ENCODE data around the gene PI4KA.

PI4KA gene

DNA sequence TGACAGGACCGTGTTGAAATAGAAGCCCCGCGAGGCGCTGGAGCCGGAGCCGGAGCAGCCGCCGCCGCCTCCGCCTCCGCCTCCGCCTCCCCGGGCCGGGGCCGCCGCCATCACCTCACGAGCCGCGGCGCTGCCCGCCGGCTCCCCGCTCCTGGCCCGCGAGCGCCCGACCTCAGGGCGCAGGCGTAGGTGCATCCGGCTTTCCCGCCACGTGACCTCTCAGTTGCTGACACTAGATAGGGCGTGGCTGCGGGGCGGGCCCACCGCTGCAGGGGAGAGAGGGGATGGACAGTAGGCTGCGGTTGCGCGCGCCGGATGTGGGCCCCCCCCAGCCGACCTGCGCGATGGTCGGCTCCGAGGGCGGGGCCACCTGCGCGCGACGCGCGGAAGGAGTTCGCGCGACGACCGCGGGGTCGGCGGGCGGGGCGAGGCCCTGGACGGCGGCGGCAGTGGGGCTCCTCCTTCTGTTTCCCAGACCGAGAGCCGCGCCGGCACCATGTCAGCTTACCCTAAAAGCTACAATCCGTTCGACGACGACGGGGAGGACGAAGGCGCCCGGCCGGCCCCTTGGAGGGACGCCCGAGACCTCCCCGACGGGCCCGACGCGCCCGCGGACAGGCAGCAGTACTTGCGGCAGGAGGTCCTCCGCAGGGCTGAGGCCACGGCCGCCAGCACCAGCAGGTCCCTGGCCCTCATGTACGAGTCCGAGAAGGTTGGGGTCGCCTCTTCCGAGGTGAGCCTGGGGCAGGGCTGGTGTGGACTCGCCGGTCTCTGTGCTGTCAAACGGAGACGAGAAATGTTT lies at the start of gene PI4KA, which contains the start of gene SNAP29:
TSS of gene PI4KA (minus strand) at position 197 of the 802 bp plus-strand sequence. CDS start at position 111, 86 bp downstream.
TSS of gene SNAP29 (plus strand) at position 393 of the 802 bp plus-strand sequence. CDS start at position 497, 104 bp downstream.
- TF ChIP-seq, protein P1, sequence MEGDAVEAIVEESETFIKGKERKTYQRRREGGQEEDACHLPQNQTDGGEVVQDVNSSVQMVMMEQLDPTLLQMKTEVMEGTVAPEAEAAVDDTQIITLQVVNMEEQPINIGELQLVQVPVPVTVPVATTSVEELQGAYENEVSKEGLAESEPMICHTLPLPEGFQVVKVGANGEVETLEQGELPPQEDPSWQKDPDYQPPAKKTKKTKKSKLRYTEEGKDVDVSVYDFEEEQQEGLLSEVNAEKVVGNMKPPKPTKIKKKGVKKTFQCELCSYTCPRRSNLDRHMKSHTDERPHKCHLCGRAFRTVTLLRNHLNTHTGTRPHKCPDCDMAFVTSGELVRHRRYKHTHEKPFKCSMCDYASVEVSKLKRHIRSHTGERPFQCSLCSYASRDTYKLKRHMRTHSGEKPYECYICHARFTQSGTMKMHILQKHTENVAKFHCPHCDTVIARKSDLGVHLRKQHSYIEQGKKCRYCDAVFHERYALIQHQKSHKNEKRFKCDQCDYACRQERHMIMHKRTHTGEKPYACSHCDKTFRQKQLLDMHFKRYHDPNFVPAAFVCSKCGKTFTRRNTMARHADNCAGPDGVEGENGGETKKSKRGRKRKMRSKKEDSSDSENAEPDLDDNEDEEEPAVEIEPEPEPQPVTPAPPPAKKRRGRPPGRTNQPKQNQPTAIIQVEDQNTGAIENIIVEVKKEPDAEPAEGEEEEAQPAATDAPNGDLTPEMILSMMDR (conservative IDR thresholded peaks at IDR 0.05; ENCODE audit: low read depth, low read length): no peak
- Histone ChIP-seq H3K9ac (peak within 1 kb of the TSS; percentile 76), H3K36me3 (ENCODE audit: insufficient read depth) (no peaks in the 10 kb centered on the region), H3K79me2 (ENCODE audit: insufficient read depth, low read depth) (peaks cover 46% of the 10 kb centered on the region), H3K4me2 (peak within 1 kb of the TSS; percentile 97), H3K4me1 (ENCODE audit: low read depth, poor library complexity, severe bottlenecking) (peaks cover 18% of the 10 kb centered on the region), H4K20me1 (ENCODE audit: insufficient read depth) (peaks cover 5% of the 10 kb centered on the region; the same call in 1 of the 2 replicates), H2AFZ (ENCODE audit: low read depth) (peak within 1 kb of the TSS; percentile 98), H3K27me3 (ENCODE audit: insufficient read depth, low read depth) (no peaks in the 10 kb centered on the region), H3K4me3 (IDR thresholded peaks at IDR 0.05; ENCODE audit: insufficient read depth, low read depth, low read length) (peak within 1 kb of the TSS; percentile 34), H3K27ac (peak within 1 kb of the TSS; percentile 50)

DNA sequence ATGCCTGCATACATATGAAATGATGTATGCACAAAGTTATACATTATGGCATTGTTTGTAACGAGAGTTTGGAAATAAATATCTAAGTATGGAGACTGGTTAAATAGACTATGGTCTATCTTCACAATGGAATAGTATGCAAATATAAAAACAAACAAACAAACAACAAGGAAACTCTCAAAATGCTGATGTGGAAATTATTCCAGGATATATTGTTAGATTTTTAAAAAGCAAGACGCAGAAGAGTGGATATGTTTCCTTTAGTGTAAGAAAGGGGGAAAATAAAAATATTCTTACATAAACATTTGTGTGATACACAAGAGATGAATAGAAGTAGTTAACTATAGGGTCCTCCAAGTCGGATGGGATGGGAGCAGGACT lies 47.8 kb upstream of the PI4KA start:
- H3K27ac ChIP-seq: no peak overlapping the region
- H3K9ac ChIP-seq: no peak overlapping the region

DNA sequence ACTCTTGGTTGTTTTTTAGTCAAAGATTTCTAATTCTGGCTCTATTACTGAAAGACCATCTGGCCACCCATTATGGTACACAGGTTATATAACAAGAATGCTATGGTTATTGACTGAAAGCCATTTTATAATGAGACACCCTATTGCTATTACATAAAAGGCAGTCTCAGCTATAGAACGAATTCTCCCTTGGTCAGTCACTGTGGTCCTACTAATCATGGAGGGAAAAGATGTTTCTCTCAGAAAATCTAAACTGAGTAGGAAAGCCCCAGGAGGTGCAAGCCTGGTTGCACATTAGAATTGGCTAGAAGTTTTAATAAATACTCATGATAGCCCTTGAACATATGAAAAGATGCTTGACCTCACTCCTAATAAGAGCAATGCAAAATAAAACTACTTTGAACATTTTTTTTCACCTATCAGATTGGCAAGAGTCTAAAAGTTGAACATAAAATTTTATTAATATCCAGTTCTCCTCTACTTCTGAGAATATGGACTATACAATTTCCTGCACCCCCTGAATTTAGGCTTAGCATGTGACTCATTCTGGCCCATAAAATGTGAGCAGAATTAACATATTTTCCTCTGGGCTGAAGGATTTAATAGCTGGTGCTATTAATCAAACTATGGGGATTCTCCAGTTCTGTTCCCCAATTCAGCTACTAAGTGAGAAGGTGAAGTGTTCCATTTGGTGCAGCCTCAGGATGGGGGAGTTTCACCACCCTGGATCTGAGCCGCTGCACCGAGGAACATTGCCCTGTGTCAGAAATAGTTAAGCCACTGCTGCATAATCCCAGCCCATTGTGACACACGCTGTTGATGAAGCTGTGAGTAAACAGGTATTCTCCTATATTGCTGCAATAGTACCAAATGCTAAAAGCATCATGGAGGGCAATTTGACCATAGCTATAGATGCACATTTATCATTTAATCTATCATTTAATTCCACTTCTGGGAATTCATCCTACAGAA lies 47.1 kb upstream of the PI4KA start:
- H2AFZ ChIP-seq (ENCODE audit: low read depth): no peak overlapping the region
- no peak overlapping the region for H3K9ac ChIP-seq
- no peak overlapping the region for H3K27ac ChIP-seq
- no peaks in the 10 kb centered on the region for H3K79me2 ChIP-seq (ENCODE audit: insufficient read depth, low read depth)
- no peaks in the 10 kb centered on the region for H4K20me1 ChIP-seq (ENCODE audit: insufficient read depth)
- no peaks in the 10 kb centered on the region for H3K36me3 ChIP-seq (ENCODE audit: insufficient read depth)
- no peaks in the 10 kb centered on the region for H3K27me3 ChIP-seq (ENCODE audit: insufficient read depth, low read depth)
- no peak overlapping the region for H3K4me2 ChIP-seq
- no peaks in the 10 kb centered on the region for H3K4me1 ChIP-seq (ENCODE audit: low read depth, poor library complexity, severe bottlenecking)
- TF ChIP-seq, protein P1 (conservative IDR thresholded peaks at IDR 0.05; ENCODE audit: low read depth, low read length): no peak
- no peak overlapping the region for H3K4me3 ChIP-seq (IDR thresholded peaks at IDR 0.05; ENCODE audit: insufficient read depth, low read depth, low read length)

More for the DNA sequence above, 47.8 kb upstream of the PI4KA start:
- no peaks in the 10 kb centered on the region for H3K36me3 ChIP-seq (ENCODE audit: insufficient read depth)
- H3K4me3 ChIP-seq (IDR thresholded peaks at IDR 0.05; ENCODE audit: insufficient read depth, low read depth, low read length): no peak overlapping the region
- H3K27me3 ChIP-seq (ENCODE audit: insufficient read depth, low read depth): no peaks in the 10 kb centered on the region
- no peak overlapping the region for H3K4me2 ChIP-seq
- no peaks in the 10 kb centered on the region for H4K20me1 ChIP-seq (ENCODE audit: insufficient read depth)
- H3K79me2 ChIP-seq (ENCODE audit: insufficient read depth, low read depth): no peaks in the 10 kb centered on the region
- TF ChIP-seq, protein P1 (conservative IDR thresholded peaks at IDR 0.05; ENCODE audit: low read depth, low read length): no peak
- no peak overlapping the region for H2AFZ ChIP-seq (ENCODE audit: low read depth)
- H3K4me1 ChIP-seq (ENCODE audit: low read depth, poor library complexity, severe bottlenecking): no peaks in the 10 kb centered on the region

DNA sequence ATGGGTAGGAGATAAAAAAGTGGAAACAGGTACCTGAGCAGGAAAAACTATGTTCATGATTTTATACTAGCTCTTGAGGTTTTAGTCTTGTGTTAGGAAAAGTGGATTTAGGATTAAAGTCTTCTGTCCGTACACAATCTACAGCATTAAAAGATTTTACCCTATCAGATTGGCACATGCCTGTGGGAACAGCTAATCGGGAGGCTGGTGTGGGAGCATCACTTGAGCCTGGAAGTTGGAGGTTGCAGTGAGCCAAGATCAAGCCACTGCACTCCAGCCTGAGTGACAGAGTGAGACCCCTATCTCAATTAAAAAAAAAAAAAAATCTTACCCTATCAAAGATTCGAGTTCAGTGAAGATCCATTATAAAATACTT lies 46.4 kb upstream of the PI4KA start:
- Histone ChIP-seq H3K79me2 (ENCODE audit: insufficient read depth, low read depth) (no peaks in the 10 kb centered on the region), H3K4me3 (IDR thresholded peaks at IDR 0.05; ENCODE audit: insufficient read depth, low read depth, low read length) (no peak overlapping the region), H3K36me3 (ENCODE audit: insufficient read depth) (no peaks in the 10 kb centered on the region), H3K27me3 (ENCODE audit: insufficient read depth, low read depth) (no peaks in the 10 kb centered on the region), H3K4me2 (no peak overlapping the region), H3K4me1 (ENCODE audit: low read depth, poor library complexity, severe bottlenecking) (no peaks in the 10 kb centered on the region), H3K9ac (no peak overlapping the region), H3K27ac (no peak overlapping the region), H2AFZ (ENCODE audit: low read depth) (no peak overlapping the region), H4K20me1 (ENCODE audit: insufficient read depth) (no peaks in the 10 kb centered on the region)
- TF ChIP-seq, protein P1 (conservative IDR thresholded peaks at IDR 0.05; ENCODE audit: low read depth, low read length): no peak

Measured in KMS-11 (cell line).